HL-60 (cell line): ENCODE results near the gene PIK3R1.

Experiments
- CTCF ChIP-seq: IDR thresholded peaks from one replicate; pipeline ENCODE4 v1.5.1; 2011; ENCODE audit warnings: low read length, control low read depth, inconsistent platforms; ENCODE audit not compliant: insufficient read depth
- POLR2AphosphoS5 ChIP-seq: IDR thresholded peaks from 2 replicates; pipeline ENCODE4 v1.6.1; 2012; ENCODE audit warnings: low read depth

GRCh38 chr5:68267066-68267465 is 51.5 kb downstream of the PIK3R1 start:
- no peak for TF ChIP-seq CTCF
- no peak for TF ChIP-seq POLR2AphosphoS5
